ENCODE data around the gene SNRPA. TPM values are rescaled to one million over a fixed set of nuclear protein-coding genes. Genes with fewer than 3 reads are reported as not detected.

Gene SNRPA
- total and polyA plus RNA-seq, 7 donors = 19.2 to 76.1 (median 52.3) TPM

DNA sequence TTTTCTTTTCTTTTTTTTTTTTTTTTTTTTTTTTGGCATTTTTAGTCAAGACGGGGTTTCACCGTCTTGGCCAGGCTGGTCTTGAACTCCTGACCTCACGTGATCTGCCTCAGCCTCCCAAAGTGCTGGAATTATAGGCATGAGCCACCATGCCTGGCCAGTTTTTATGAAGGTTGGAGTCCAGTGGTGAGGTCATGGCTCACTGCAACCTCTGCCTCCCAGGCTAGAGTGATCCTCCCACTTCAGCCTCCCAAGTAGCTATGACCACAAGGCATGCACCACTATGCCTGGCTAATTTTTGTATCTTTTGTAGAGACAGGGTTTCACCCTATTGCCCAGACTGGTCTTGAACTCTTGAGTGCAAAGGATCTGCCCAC lies 4.2 kb downstream of the SNRPA start:
- WGBS, 2 donors = 78% methylated on average over 3 of the region's 3 CpGs
- TF ChIP-seq POLR2AphosphoS5 (IDR thresholded peaks at IDR 0.05) (no peak), EP300 (IDR thresholded peaks at IDR 0.05) (no peak), POLR2A (IDR thresholded peaks at IDR 0.05) (no peak)
- TF ChIP-seq, protein P1, sequence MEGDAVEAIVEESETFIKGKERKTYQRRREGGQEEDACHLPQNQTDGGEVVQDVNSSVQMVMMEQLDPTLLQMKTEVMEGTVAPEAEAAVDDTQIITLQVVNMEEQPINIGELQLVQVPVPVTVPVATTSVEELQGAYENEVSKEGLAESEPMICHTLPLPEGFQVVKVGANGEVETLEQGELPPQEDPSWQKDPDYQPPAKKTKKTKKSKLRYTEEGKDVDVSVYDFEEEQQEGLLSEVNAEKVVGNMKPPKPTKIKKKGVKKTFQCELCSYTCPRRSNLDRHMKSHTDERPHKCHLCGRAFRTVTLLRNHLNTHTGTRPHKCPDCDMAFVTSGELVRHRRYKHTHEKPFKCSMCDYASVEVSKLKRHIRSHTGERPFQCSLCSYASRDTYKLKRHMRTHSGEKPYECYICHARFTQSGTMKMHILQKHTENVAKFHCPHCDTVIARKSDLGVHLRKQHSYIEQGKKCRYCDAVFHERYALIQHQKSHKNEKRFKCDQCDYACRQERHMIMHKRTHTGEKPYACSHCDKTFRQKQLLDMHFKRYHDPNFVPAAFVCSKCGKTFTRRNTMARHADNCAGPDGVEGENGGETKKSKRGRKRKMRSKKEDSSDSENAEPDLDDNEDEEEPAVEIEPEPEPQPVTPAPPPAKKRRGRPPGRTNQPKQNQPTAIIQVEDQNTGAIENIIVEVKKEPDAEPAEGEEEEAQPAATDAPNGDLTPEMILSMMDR (IDR thresholded peaks at IDR 0.05) = no peak
- Histone ChIP-seq H3K27me3 (no peaks in the 10 kb centered on the region), H3K9me3 (no peaks in the 10 kb centered on the region), H3K36me3 (peaks cover 19 to 39% (median 29%) of the 10 kb centered on the region in 4 donors), H3K4me3 (no peak overlapping the region), H3K4me1 (peaks cover 0 to 52% (median 44%) of the 10 kb centered on the region in 4 donors), H3K27ac (no peak overlapping the region)
- intact Hi-C loops (cut with DNase I) = loop anchor here (2.0 kb wide), 1 partner anchor 20 kb away; the partner anchor contains the start of gene MIA
- DNase-seq = no peak

DNA sequence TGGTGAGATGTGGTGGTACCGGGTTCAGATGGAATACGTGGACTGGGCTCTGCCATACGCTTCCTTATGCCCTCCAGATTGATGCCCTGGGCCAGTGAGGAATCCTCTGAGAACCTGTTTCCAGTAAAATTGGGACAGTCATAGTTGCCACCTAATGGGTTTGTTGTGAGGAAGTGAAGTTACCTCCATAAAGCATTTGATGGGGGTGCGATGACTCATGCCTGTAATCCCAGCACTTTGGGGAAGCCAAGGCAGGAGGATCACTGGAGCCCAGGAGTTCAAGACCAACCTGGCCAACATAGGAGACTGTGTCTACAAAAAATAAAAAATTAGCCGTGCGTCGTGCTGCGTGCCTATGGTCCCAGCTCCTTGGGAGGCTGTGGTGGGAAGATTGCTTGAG lies 4.8 kb downstream of the SNRPA start:
- H3K27ac ChIP-seq = no peak overlapping the region
- 95 to 96% methylated on average over 8 of the region's 8 CpGs for WGBS, 2 donors
- H3K9me3 ChIP-seq = no peaks in the 10 kb centered on the region
- H3K36me3 ChIP-seq = peaks cover 21 to 44% (median 34%) of the 10 kb centered on the region in 4 donors
- no peaks in the 10 kb centered on the region for H3K27me3 ChIP-seq
- intact Hi-C loops (cut with DNase I) = loop anchor here (2.0 kb wide), 1 partner anchor 19 kb away; the partner anchor contains the start of gene MIA
- DNase-seq = no peak
- H3K4me3 ChIP-seq = no peak overlapping the region
- peaks cover 0 to 52% (median 44%) of the 10 kb centered on the region in 4 donors for H3K4me1 ChIP-seq
- TF ChIP-seq POLR2AphosphoS5 (IDR thresholded peaks at IDR 0.05) (no peak), EP300 (IDR thresholded peaks at IDR 0.05) (no peak)
- TF ChIP-seq, protein P1 (IDR thresholded peaks at IDR 0.05) = no peak

DNA sequence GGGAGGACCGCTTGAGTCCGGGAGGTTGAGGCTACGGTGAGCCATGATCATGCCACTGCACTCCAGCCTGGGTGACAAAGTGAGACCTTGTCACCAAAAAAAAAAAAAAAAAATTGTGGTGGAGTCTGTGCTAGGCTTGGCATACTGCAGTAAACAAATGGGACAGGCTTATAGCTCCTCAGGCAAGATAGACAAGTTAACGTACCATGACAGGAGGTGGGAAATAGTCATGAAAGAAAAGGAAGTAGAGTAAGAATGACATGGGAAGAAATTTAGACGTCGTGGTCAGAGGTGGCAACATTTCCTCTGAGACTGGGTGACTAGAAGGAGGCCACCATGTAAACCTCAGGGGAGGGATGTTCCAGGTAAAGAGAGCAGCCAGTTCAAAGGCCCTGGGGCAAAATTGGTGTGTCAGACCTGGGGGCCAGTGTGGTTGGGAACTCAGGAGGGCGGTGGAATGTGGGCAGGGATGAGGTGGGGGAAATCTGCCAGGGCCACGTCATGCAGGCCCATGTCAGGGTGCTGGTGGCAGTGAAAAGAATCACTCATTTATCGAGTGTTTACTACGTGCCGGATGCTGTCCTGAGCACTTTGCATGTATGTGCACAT lies 5.6 kb downstream of the SNRPA start:
- H3K4me1 ChIP-seq = peaks cover 0 to 52% (median 43%) of the 10 kb centered on the region in 4 donors
- TF ChIP-seq, protein P1 (IDR thresholded peaks at IDR 0.05) = no peak
- TF ChIP-seq POLR2A (IDR thresholded peaks at IDR 0.05) (no peak), EP300 (IDR thresholded peaks at IDR 0.05) (no peak), POLR2AphosphoS5 (IDR thresholded peaks at IDR 0.05) (no peak)
- no peak overlapping the region for H3K27ac ChIP-seq

DNA sequence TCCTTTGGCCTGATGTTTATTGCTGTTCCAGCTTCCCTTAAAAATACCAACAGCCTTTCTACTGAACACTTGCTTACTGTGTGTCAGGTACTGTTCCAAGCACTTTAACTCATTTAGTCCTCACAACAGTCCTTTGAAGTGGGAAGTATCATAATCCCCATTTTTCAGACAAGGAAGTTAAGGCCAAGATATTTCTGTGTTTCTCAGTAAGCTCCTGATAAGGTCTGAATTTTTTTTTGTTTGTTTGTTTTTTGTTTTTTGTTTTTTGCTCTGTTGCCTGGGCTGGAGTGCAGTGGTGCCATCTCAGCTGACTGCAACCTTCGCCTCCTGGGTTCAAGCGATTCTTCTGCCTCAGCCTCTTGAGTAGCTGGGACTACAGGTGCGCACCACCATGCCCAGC lies 7.5 kb downstream of the SNRPA start:
- H3K4me1 ChIP-seq = peaks cover 0 to 35% (median 27%) of the 10 kb centered on the region in 4 donors
- H3K4me3 ChIP-seq = no peak overlapping the region
- no peak for DNase-seq
- intact Hi-C loops (cut with DNase I) = no loop called here
- no peaks in the 10 kb centered on the region for H3K9me3 ChIP-seq
- no peak overlapping the region for H3K27ac ChIP-seq
- H3K27me3 ChIP-seq = no peaks in the 10 kb centered on the region
- 96 to 98% methylated on average over 3 of the region's 3 CpGs for WGBS, 2 donors
- H3K36me3 ChIP-seq = peaks cover 43 to 71% (median 59%) of the 10 kb centered on the region in 4 donors
- TF ChIP-seq EP300 (IDR thresholded peaks at IDR 0.05) (no peak), POLR2A (IDR thresholded peaks at IDR 0.05) (no peak), POLR2AphosphoS5 (IDR thresholded peaks at IDR 0.05) (no peak)
- TF ChIP-seq, protein P1 (IDR thresholded peaks at IDR 0.05) = no peak

More for the DNA sequence above, 5.6 kb downstream of the SNRPA start:
- intact Hi-C loops (cut with DNase I) = no loop called here
- 74% methylated on average over 11 of the region's 11 CpGs for WGBS, 2 donors
- Histone ChIP-seq H3K27me3 (no peaks in the 10 kb centered on the region), H3K9me3 (no peaks in the 10 kb centered on the region), H3K36me3 (peaks cover 24 to 52% (median 40%) of the 10 kb centered on the region in 4 donors), H3K4me3 (no peak overlapping the region)
- no peak for DNase-seq
